COR-L47 (cell line): ENCODE data around the gene LMF1.
"Not testable (repeated sequence)": the region's sequence is repeated elsewhere in the genome, so short reads cannot be mapped to it uniquely, and the experiment has no call there.

Experiments
- DNase-seq: peaks from one replicate; lab custom pipeline; 2025; lab: John Stamatoyannopoulos, UW

Gene LMF1

GRCh38 chr16:947922-948303 is 22.9 kb downstream of the LMF1 start:
- DNase-seq: not testable (repeated sequence)

- DNase-seq: no peak
Measured at GRCh38 chr16:947255-947921, 23.4 kb downstream of the LMF1 start.

- DNase-seq: no peak
Measured at GRCh38 chr16:946048-946395, 24.8 kb downstream of the LMF1 start.

GRCh38 chr16:945271-946047 is 25.3 kb downstream of the LMF1 start:
- DNase-seq: no peak

- DNase-seq: no peak
Measured at GRCh38 chr16:943971-944370, 26.8 kb downstream of the LMF1 start.

GRCh38 chr16:942436-943060 is 28.2 kb downstream of the LMF1 start:
- DNase-seq: no peak

- DNase-seq: no peak
Measured at GRCh38 chr16:939941-940340, 30.8 kb downstream of the LMF1 start.

GRCh38 chr16:939311-939710 is 31.5 kb downstream of the LMF1 start:
- no peak for DNase-seq

GRCh38 chr16:938752-939151 is 32.0 kb downstream of the LMF1 start:
- no peak for DNase-seq

- no peak for DNase-seq
Measured at GRCh38 chr16:938136-938535, 32.6 kb downstream of the LMF1 start.

- DNase-seq: no peak
Measured at GRCh38 chr16:937723-938122, 33.1 kb downstream of the LMF1 start.

- no peak for DNase-seq
Measured at GRCh38 chr16:937311-937710, 33.5 kb downstream of the LMF1 start.

- no peak for DNase-seq
Measured at GRCh38 chr16:935684-936083, 35.1 kb downstream of the LMF1 start.

- no peak for DNase-seq
Measured at GRCh38 chr16:934178-934577, 36.6 kb downstream of the LMF1 start.

- DNase-seq: no peak
Measured at GRCh38 chr16:933581-933980, 37.2 kb downstream of the LMF1 start.

GRCh38 chr16:932831-933330 is 37.9 kb downstream of the LMF1 start:
- no peak for DNase-seq

- peak; percentile 27 for DNase-seq
Measured at GRCh38 chr16:931626-932500, 38.9 kb downstream of the LMF1 start.

- DNase-seq: no peak
Measured at GRCh38 chr16:931171-931570, 39.6 kb downstream of the LMF1 start.

- DNase-seq: no peak
Measured at GRCh38 chr16:930511-930910, 40.3 kb downstream of the LMF1 start.

- DNase-seq: no peak
Measured at GRCh38 chr16:930076-930475, 40.7 kb downstream of the LMF1 start.

GRCh38 chr16:929227-930073 is 41.3 kb downstream of the LMF1 start:
- no peak for DNase-seq
